Stimulated activated CD8-positive, alpha-beta memory T cell treated with anti-CD3 and anti-CD28 coated beads, Interleukin-7, amount 100 ng/mL, for 24 hours (primary cell): Measurements from ENCODE around the gene POU6F2.

Source experiments
- DNase-seq: peaks from one replicate; pipeline ENCODE4 v3.0.0-alpha.2; 2020; ENCODE audit warnings: low read depth

POU6F2 gene

GRCh38 chr7:39405581-39405980 lies 427.9 kb downstream of the POU6F2 start:
- no peak for DNase-seq

GRCh38 chr7:39406467-39406866 lies 428.8 kb downstream of the POU6F2 start:
- DNase-seq = no peak

- no peak for DNase-seq
These were observed 429.4 kb downstream of the POU6F2 start for GRCh38 chr7:39407137-39407536.

- DNase-seq = no peak
These were observed 430.0 kb downstream of the POU6F2 start for GRCh38 chr7:39407723-39408122.

- DNase-seq = no peak
These were observed 431.2 kb downstream of the POU6F2 start for GRCh38 chr7:39408906-39409305.

GRCh38 chr7:39410582-39410981 lies 432.9 kb downstream of the POU6F2 start:
- no peak for DNase-seq

GRCh38 chr7:39413636-39414223 lies 436.0 kb downstream of the POU6F2 start:
- no peak for DNase-seq

- DNase-seq = peak; percentile 7
These were observed 436.7 kb downstream of the POU6F2 start for GRCh38 chr7:39414224-39415035.

- no peak for DNase-seq
These were observed 437.5 kb downstream of the POU6F2 start for GRCh38 chr7:39415091-39415787.

- DNase-seq = no peak
These were observed 439.2 kb downstream of the POU6F2 start for GRCh38 chr7:39416866-39417265.

- no peak for DNase-seq
These were observed 439.9 kb downstream of the POU6F2 start for GRCh38 chr7:39417642-39418041.

- DNase-seq = no peak
These were observed 443.5 kb downstream of the POU6F2 start for GRCh38 chr7:39421251-39421650.

- no peak for DNase-seq
These were observed 444.0 kb downstream of the POU6F2 start for GRCh38 chr7:39421661-39422060.

- DNase-seq = no peak
These were observed 450.5 kb downstream of the POU6F2 start for GRCh38 chr7:39428221-39428620.

- DNase-seq = no peak
These were observed 451.7 kb downstream of the POU6F2 start for GRCh38 chr7:39429421-39429820.

- no peak for DNase-seq
These were observed 452.7 kb downstream of the POU6F2 start for GRCh38 chr7:39430441-39430840.

GRCh38 chr7:39430909-39431641 lies 453.4 kb downstream of the POU6F2 start:
- DNase-seq = no peak

- DNase-seq = no peak
These were observed 454.7 kb downstream of the POU6F2 start for GRCh38 chr7:39432368-39432767.

- no peak for DNase-seq
These were observed 455.2 kb downstream of the POU6F2 start for GRCh38 chr7:39432807-39433416.

- no peak for DNase-seq
These were observed 455.8 kb downstream of the POU6F2 start for GRCh38 chr7:39433550-39433949.

GRCh38 chr7:39434012-39434411 lies 456.3 kb downstream of the POU6F2 start:
- DNase-seq = no peak

GRCh38 chr7:39446546-39446945 lies 468.8 kb downstream of the POU6F2 start:
- no peak for DNase-seq
